H1 (cell line): ENCODE results near the gene POLR1H. TPM values are rescaled to one million over a fixed set of nuclear protein-coding genes. Genes with fewer than 3 reads are reported as not detected.

ENCODE experiments used
- CTCF ChIA-PET: fragments of 300-600 bp; sonication (Branson Sonifier 250); formaldehyde crosslinking; loops from one replicate; lab custom pipeline; 2021; ENCODE audit not compliant: partially characterized antibody; lab: Charles Lee
- POLR2A ChIA-PET: fragments of 300-600 bp; sonication (Branson Sonifier 250); formaldehyde crosslinking; loops from one replicate; lab custom pipeline; 2021; ENCODE audit warnings: inconsistent platforms; ENCODE audit not compliant: partially characterized antibody; lab: Charles Lee
- DNase-seq, 2 experiments: peaks; one replicate each; pipeline versions ENCODE4 v3.0.0 to v3.0.0-alpha.2; 2010 to 2022; ENCODE audit warnings: low spot score in 2 of 2, low read depth in 1 of 2, mixed read lengths in 1 of 2
- FAIRE-seq: peaks from 2 replicates; lab custom pipeline; 2011; peaks lifted over from hg19 to GRCh38; lab: Jason Lieb, UNC
- H2AFZ ChIP-seq: 2 replicates; pipeline ENCODE4 v1.8.1; 2012; ENCODE audit warnings: low read length, inconsistent platforms
- H2AK5ac ChIP-seq: 2 replicates; pipeline ENCODE4 v1.6.1; 2013; ENCODE audit warnings: low read depth, low read length
- H2BK120ac ChIP-seq: replicated peaks from 2 replicates; pipeline ENCODE3; 2013; ENCODE audit warnings: low read depth, low read length, inconsistent platforms
- H2BK12ac ChIP-seq: 2 replicates; pipeline ENCODE4 v1.6.1; 2013; ENCODE audit warnings: low read depth, low read length
- H2BK15ac ChIP-seq: 2 replicates; pipeline ENCODE4 v1.6.1; 2013; ENCODE audit warnings: low read length
- H2BK20ac ChIP-seq: 2 replicates; pipeline ENCODE4 v1.6.1; 2013; ENCODE audit warnings: low read length
- H2BK5ac ChIP-seq: 2 replicates; pipeline ENCODE4 v1.6.1; 2013; ENCODE audit warnings: low read depth, low read length
- H3K14ac ChIP-seq: 2 replicates; pipeline ENCODE4 v1.6.1; 2013; ENCODE audit warnings: inconsistent platforms; ENCODE audit not compliant: insufficient read length
- H3K18ac ChIP-seq: 2 replicates; pipeline ENCODE4 v1.6.1; 2013; ENCODE audit warnings: low read length; ENCODE audit errors: extremely low read depth
- H3K23ac ChIP-seq: 2 replicates; pipeline ENCODE4 v1.6.1; 2013; ENCODE audit warnings: inconsistent platforms; ENCODE audit not compliant: insufficient read length
- H3K23me2 ChIP-seq: 2 replicates; pipeline ENCODE4 v1.6.1; 2013; ENCODE audit warnings: low read depth, low read length
- H3K27ac ChIP-seq: 2 replicates; pipeline ENCODE4 v1.6.1; 2011; ENCODE audit warnings: low read depth, low read length, inconsistent platforms
- H3K27me3 ChIP-seq, 4 experiments: replicated peaks in 1 of 4; 1 replicate in 1 of 4; 2 replicates in 3 of 4; pipeline versions ENCODE4 v1.6.1 to v1.8.1; 2011 to 2013; ENCODE audit warnings: low read length in 3 of 4, mild to moderate bottlenecking in 3 of 4, inconsistent platforms in 2 of 4, mixed read lengths in 2 of 4, moderate library complexity in 1 of 4; ENCODE audit not compliant: control insufficient read depth in 3 of 4, insufficient read depth in 3 of 4; ENCODE audit errors: extremely low read depth in 1 of 4
- H3K36me3 ChIP-seq, 4 experiments: 2 replicates each; pipeline versions ENCODE4 v1.6.1 to v1.8.1; 2011 to 2013; ENCODE audit warnings: mild to moderate bottlenecking in 4 of 4, low read length in 3 of 4, moderate library complexity in 2 of 4, control low read depth in 1 of 4, inconsistent platforms in 1 of 4; ENCODE audit not compliant: insufficient read depth in 4 of 4, control insufficient read depth in 2 of 4
- H3K4ac ChIP-seq: replicated peaks from 2 replicates; pipeline ENCODE3; 2013; ENCODE audit warnings: low read length, low read depth, mixed read lengths, inconsistent platforms; ENCODE audit not compliant: insufficient read length
- H3K4me1 ChIP-seq, 4 experiments: replicated peaks in 1 of 4; 1 replicate in 1 of 4; 2 replicates in 3 of 4; pipeline versions ENCODE4 v1.6.1 to v1.8.1; 2011 to 2013; ENCODE audit warnings: low read length in 3 of 4, inconsistent platforms in 2 of 4, mixed read lengths in 1 of 4; ENCODE audit not compliant: insufficient read depth in 4 of 4, control insufficient read depth in 3 of 4
- H3K4me2 ChIP-seq, 2 experiments: 2 replicates each; pipeline versions ENCODE4 v1.6.1 to v1.8.1; 2011 to 2013; ENCODE audit warnings: low read depth in 2 of 2, low read length in 2 of 2, control low read depth in 1 of 2, inconsistent platforms in 1 of 2, mild to moderate bottlenecking in 1 of 2; ENCODE audit not compliant: insufficient read depth in 1 of 2
- H3K4me3 ChIP-seq, 4 experiments: fragments of 200-600, 300-600 bp in 1 of 4; sonication (generic), shearing (Covaris generic), sonication (Bioruptor Twin) in 1 of 4; 2 replicates each; pipeline versions ENCODE4 v1.5.1 to v1.8.1; 2011 to 2016; ENCODE audit warnings: low read length in 4 of 4, low read depth in 3 of 4, control low read depth in 2 of 4, inconsistent platforms in 2 of 4, mild to moderate bottlenecking in 2 of 4, mixed read lengths in 1 of 4, moderate library complexity in 1 of 4; ENCODE audit not compliant: insufficient read depth in 2 of 4; ENCODE audit errors: extremely low read depth in 1 of 4
- H3K56ac ChIP-seq: replicated peaks from 2 replicates; pipeline ENCODE3; 2013; ENCODE audit warnings: low read depth, mild to moderate bottlenecking, mixed read lengths, low read length, inconsistent platforms; ENCODE audit not compliant: insufficient read length
- H3K79me1 ChIP-seq: 2 replicates; pipeline ENCODE4 v1.6.1; 2013; ENCODE audit warnings: low read depth, low read length, control low read depth
- H3K79me2 ChIP-seq, 2 experiments: 2 replicates each; pipeline versions ENCODE4 v1.6.1 to v1.8.1; 2012 to 2013; ENCODE audit warnings: low read length in 2 of 2, mild to moderate bottlenecking in 2 of 2, inconsistent platforms in 1 of 2; ENCODE audit not compliant: insufficient read depth in 2 of 2, control insufficient read depth in 1 of 2
- H3K9ac ChIP-seq, 4 experiments: replicated peaks in 1 of 4; 1 replicate in 1 of 4; 2 replicates in 3 of 4; pipeline versions ENCODE4 v1.6.1 to v1.8.1; 2011 to 2013; ENCODE audit warnings: low read depth in 3 of 4, low read length in 3 of 4, control low read depth in 2 of 4, mild to moderate bottlenecking in 2 of 4, moderate library complexity in 2 of 4, inconsistent platforms in 1 of 4; ENCODE audit errors: extremely low read depth in 1 of 4
- H3K9me3 ChIP-seq, 2 experiments: 2 replicates each; pipeline versions ENCODE4 v1.6.1 to v1.8.1; 2012 to 2013; ENCODE audit warnings: mild to moderate bottlenecking in 2 of 2, moderate library complexity in 2 of 2, control low read depth in 1 of 2, inconsistent platforms in 1 of 2, low read depth in 1 of 2, low read length in 1 of 2, mixed read lengths in 1 of 2; ENCODE audit not compliant: insufficient read depth in 2 of 2
- H4K20me1 ChIP-seq, 2 experiments: replicated peaks in 1 of 2; 2 replicates each; pipeline versions ENCODE3 to v1.8.1; 2011 to 2013; ENCODE audit warnings: inconsistent platforms in 2 of 2, low read length in 2 of 2, mild to moderate bottlenecking in 1 of 2; ENCODE audit not compliant: insufficient read depth in 2 of 2, control insufficient read depth in 1 of 2
- H4K5ac ChIP-seq: 2 replicates; pipeline ENCODE4 v1.6.1; 2013; ENCODE audit warnings: low read length, low read depth, mixed read lengths, inconsistent platforms; ENCODE audit not compliant: insufficient read length
- H4K8ac ChIP-seq: 2 replicates; pipeline ENCODE4 v1.8.0; 2013; ENCODE audit warnings: mild to moderate bottlenecking, moderate library complexity, low read length, inconsistent platforms; ENCODE audit not compliant: insufficient read depth; ENCODE audit errors: extremely low read depth
- H4K91ac ChIP-seq: replicated peaks from 2 replicates; pipeline ENCODE3; 2013; ENCODE audit warnings: low read length, mixed read lengths, inconsistent platforms; ENCODE audit not compliant: insufficient read length
- CEBPB ChIP-seq: IDR thresholded peaks from 2 replicates; pipeline ENCODE4 v1.6.1; 2012; ENCODE audit warnings: low read depth, low read length
- JUN ChIP-seq: IDR thresholded peaks from 2 replicates; pipeline ENCODE4 v1.6.1; 2011; ENCODE audit warnings: low read depth, mild to moderate bottlenecking, improper control_type of control experiment, low read length
- KDM5A ChIP-seq: fragments of 200-600 bp; IDR thresholded peaks from 2 replicates; pipeline ENCODE4 v1.7.1; 2012; ENCODE audit warnings: mild to moderate bottlenecking, low read length, inconsistent platforms, mixed read lengths
- SP1 ChIP-seq: IDR thresholded peaks from 2 replicates; pipeline ENCODE4 v1.6.1; 2011; ENCODE audit warnings: low read depth, low read length
- TEAD4 ChIP-seq: IDR thresholded peaks from 2 replicates; pipeline ENCODE4 v1.6.1; 2012; ENCODE audit warnings: low read depth, low read length, inconsistent platforms, mixed read lengths
- WGBS, 2 experiments: shearing (Covaris generic) in 1 of 2; methylation state at CpG; one replicate each; pipeline versions ENCODE4 v1.1.6 to v1.1.7; 2013 to 2015; ENCODE audit warnings: low lambda C conversion rate in 2 of 2, mixed read lengths in 2 of 2, inconsistent platforms in 1 of 2, low coverage in 1 of 2, missing lambda C conversion rate in 1 of 2; ENCODE audit not compliant: insufficient replicate concordance in 2 of 2, insufficient coverage in 1 of 2, insufficient read length in 1 of 2; ENCODE audit errors: extremely low coverage in 1 of 2, missing lambda C conversion rate in 1 of 2; 5-methylcytosine and 5-hydroxymethylcytosine counted together
- polyA plus RNA-seq, 7 experiments: library from polyadenylated mRNA; depleted of rRNA in 3 of 7; stranded (reverse) in 5 of 7; unstranded in 2 of 7; fragments of >200 nt in 5 of 7; fragments of 200-250 nt in 2 of 7; gene quantifications; 1 replicate in 5 of 7; 2 replicates in 1 of 7; 4 replicates in 1 of 7; pipeline versions ENCODE4 v1.2.1 to v1.2.3, GENCODE V29; 2011 to 2013; ENCODE audit warnings: missing spikeins in 2 of 7, mixed read lengths in 2 of 7
- total RNA-seq: library from RNA; stranded (reverse); fragmentation: NEBNext Ultra II Directional; extraction: Animal tissue kit (Norgen Biotek cat#: 25700); gene quantifications from 2 replicates; pipeline ENCODE4 v1.2.1, GENCODE V29; 2021

The POLR1H gene
- total and polyA plus RNA-seq, 2 of the 8 experiments (the other 6 are each of a cell fraction or from before 2014, with no cell fraction given): 31.5 to 82.2 TPM

DNA sequence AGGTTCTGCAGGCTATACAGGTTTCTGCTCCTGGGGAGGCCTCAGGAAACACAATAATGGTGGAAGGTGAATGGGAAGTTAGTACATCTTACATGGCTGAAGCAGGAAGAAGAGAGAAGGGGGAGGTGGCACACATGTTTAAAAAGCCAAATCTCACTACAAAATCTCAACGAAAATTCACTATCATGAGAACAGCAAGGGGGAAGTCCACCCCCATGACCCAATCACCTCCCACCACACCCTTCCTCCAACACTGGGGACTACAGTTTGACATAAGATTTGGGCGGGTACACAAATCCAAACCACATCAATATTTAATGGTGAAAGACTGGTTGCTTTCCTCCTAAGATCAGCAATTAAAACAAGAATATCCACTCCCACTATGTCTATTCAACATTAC lies 13.8 kb upstream of the POLR1H start:
- no peak overlapping the region for H4K8ac ChIP-seq
- no peak overlapping the region for H3K4ac ChIP-seq
- H3K18ac ChIP-seq: no peak overlapping the region
- no peaks in the 10 kb centered on the region for H3K4me1 ChIP-seq
- H3K4me3 ChIP-seq: no peak overlapping the region
- TF ChIP-seq CEBPB (no peak), TEAD4 (no peak), SP1 (no peak), JUN (no peak), KDM5A (no peak)
- TF ChIP-seq, all 59 proteins: peak for 0
- Histone ChIP-seq H4K91ac (no peak overlapping the region), H3K23me2 (peaks cover 2% of the 10 kb centered on the region; the same call in 1 of the 2 replicates), H3K36me3 (no peaks in the 10 kb centered on the region), H3K9me3 (no peaks in the 10 kb centered on the region), H3K14ac (no peak overlapping the region), H2BK12ac (no peak overlapping the region), H3K79me1 (no peaks in the 10 kb centered on the region), H2BK120ac (no peak overlapping the region), H3K4me2 (no peak overlapping the region), H2AK5ac (no peak overlapping the region), H4K5ac (no peak overlapping the region), H3K27me3 (no peaks in the 10 kb centered on the region), H2AFZ (no peak overlapping the region), H4K20me1 (peaks cover 1 to 2% of the 10 kb centered on the region in 2 experiments), H2BK20ac (no peak overlapping the region), H3K27ac (no peak overlapping the region), H3K23ac (no peak overlapping the region), H2BK5ac (no peak overlapping the region), H3K79me2 (no peaks in the 10 kb centered on the region), H3K9ac (no peak overlapping the region), H3K56ac (no peak overlapping the region), H2BK15ac (no peak overlapping the region)
- FAIRE-seq (no peak), DNase-seq (no peak)
- 90% methylated on average over 2 of the region's 2 CpGs; no CpG with 5 or more reads in 1 of the 2 experiments for WGBS, 2 experiments
- POLR2A ChIA-PET: interaction anchor here (1.1 kb wide), 1 partner anchor 13 kb away, joined by 4 read pairs; no protein-coding TSS in a partner anchor
- CTCF ChIA-PET: interaction anchor here (0.8 to 2.3 kb wide), 3 partner anchors 11 to 84 kb away, joined by 3 to 11 read pairs (median 3); no protein-coding TSS in a partner anchor
